T-helper 9 cell (primary cell): Measurements from ENCODE around the gene ESYT2.
"Not testable (repeated sequence)": the region's sequence is repeated elsewhere in the genome, so short reads cannot be mapped to it uniquely, and the experiment has no call there.

Experiments used
- DNase-seq: peaks from one replicate; pipeline ENCODE4 v3.0.0-alpha.2; 2020

The ESYT2 gene

GRCh38 chr7:158854681-158855081 lies 25.4 kb upstream of the ESYT2 start:
- no peak for DNase-seq

GRCh38 chr7:158850545-158851102 lies 21.3 kb upstream of the ESYT2 start:
- no peak for DNase-seq

- no peak for DNase-seq
Measured at GRCh38 chr7:158849768-158850544, 20.6 kb upstream of the ESYT2 start.

GRCh38 chr7:158849442-158849767 lies 20.1 kb upstream of the ESYT2 start:
- DNase-seq: no peak

GRCh38 chr7:158847451-158847866 lies 18.1 kb upstream of the ESYT2 start:
- DNase-seq: no peak

GRCh38 chr7:158846304-158846703 lies 17.0 kb upstream of the ESYT2 start:
- no peak for DNase-seq

GRCh38 chr7:158843771-158844170 lies 14.5 kb upstream of the ESYT2 start:
- no peak for DNase-seq

GRCh38 chr7:158842486-158842885 lies 13.2 kb upstream of the ESYT2 start:
- no peak for DNase-seq

- DNase-seq: no peak
Measured at GRCh38 chr7:158840604-158841003, 11.3 kb upstream of the ESYT2 start.

GRCh38 chr7:158839177-158839576 lies 9.9 kb upstream of the ESYT2 start:
- DNase-seq: not testable (repeated sequence)

- no peak for DNase-seq
Measured at GRCh38 chr7:158837790-158838637, 8.7 kb upstream of the ESYT2 start.

- DNase-seq: no peak
Measured at GRCh38 chr7:158836692-158837091, 7.4 kb upstream of the ESYT2 start.

- DNase-seq: no peak
Measured at GRCh38 chr7:158834878-158835784, 5.8 kb upstream of the ESYT2 start.

- DNase-seq: no peak
Measured at GRCh38 chr7:158832994-158833393, 3.7 kb upstream of the ESYT2 start.

GRCh38 chr7:158831738-158832091 lies 2.4 kb upstream of the ESYT2 start:
- DNase-seq: no peak

- no peak for DNase-seq
Measured at GRCh38 chr7:158830211-158830723, 958 bp upstream of the ESYT2 start.

GRCh38 chr7:158829021-158829341 lies 328 bp downstream of the ESYT2 start:
- peak; percentile 45 for DNase-seq

- peak; percentile 25 for DNase-seq
Measured at GRCh38 chr7:158828133-158829020, 932 bp downstream of the ESYT2 start.

GRCh38 chr7:158827411-158828132 lies 1.7 kb downstream of the ESYT2 start:
- DNase-seq: no peak

- DNase-seq: no peak
Measured at GRCh38 chr7:158825628-158826289, 3.5 kb downstream of the ESYT2 start.
